ENCODE results near the gene PPARG.

The PPARG gene

GRCh38 chr3:12307136-12307535 lies 18.3 kb downstream of the PPARG start:
- no peak for TF ChIP-seq CTCF (IDR thresholded peaks at IDR 0.05)

GRCh38 chr3:12308517-12308916 lies 19.6 kb downstream of the PPARG start:
- TF ChIP-seq CTCF (IDR thresholded peaks at IDR 0.05): no peak

GRCh38 chr3:12309716-12310115 lies 20.8 kb downstream of the PPARG start:
- TF ChIP-seq CTCF (IDR thresholded peaks at IDR 0.05): no peak

- TF ChIP-seq CTCF (IDR thresholded peaks at IDR 0.05): no peak
Measured at GRCh38 chr3:12312010-12312409, 23.1 kb downstream of the PPARG start.

- TF ChIP-seq CTCF (IDR thresholded peaks at IDR 0.05): no peak
Measured at GRCh38 chr3:12313519-12313918, 24.6 kb downstream of the PPARG start.

GRCh38 chr3:12316253-12316652 lies 27.4 kb downstream of the PPARG start:
- no peak for TF ChIP-seq CTCF (IDR thresholded peaks at IDR 0.05)

- TF ChIP-seq CTCF (IDR thresholded peaks at IDR 0.05): no peak
Measured at GRCh38 chr3:12316729-12317351, 28.0 kb downstream of the PPARG start.

- no peak for TF ChIP-seq CTCF (IDR thresholded peaks at IDR 0.05)
Measured at GRCh38 chr3:12317914-12318313, 29.0 kb downstream of the PPARG start.
